ENCODE data around the gene ACO1.
"Not testable (repeated sequence)": the region's sequence is repeated elsewhere in the genome, so short reads cannot be mapped to it uniquely, and the experiment has no call there.

GRCh38 chr9:32353476-32353875, 31.0 kb upstream of the ACO1 start:
- not testable (repeated sequence) for TF ChIP-seq CTCF (IDR thresholded peaks at IDR 0.05; ENCODE audit: insufficient read depth, low read length, poor library complexity, severe bottlenecking); EZH2phosphoT487 (conservative IDR thresholded peaks at IDR 0.05; ENCODE audit: low read length)
